ENCODE data around the gene TAT. TPM values are rescaled to one million over a fixed set of nuclear protein-coding genes. Genes with fewer than 3 reads are reported as not detected.

Gene TAT
- polyA plus RNA-seq, 1 donor (not counting 4 experiments of a cell fraction or from before 2014, with no cell fraction given), result not detected

GRCh38 chr16:71559855-71560254, 17.0 kb downstream of the TAT start:
- Histone ChIP-seq H3K27ac (ENCODE audit: control insufficient read depth, insufficient read depth, low read length) (no peak overlapping the region), H3K9ac (ENCODE audit: control insufficient read depth, extremely low read depth, insufficient read depth, low read length) (no peak overlapping the region), H3K27me3 (ENCODE audit: control insufficient read depth, extremely low read depth, insufficient read depth, low read length) (no peaks in the 10 kb centered on the region), H4K20me1 (ENCODE audit: control insufficient read depth, extremely low read depth, insufficient read depth, low read length) (no peaks in the 10 kb centered on the region), H3K4me2 (ENCODE audit: control insufficient read depth, extremely low read depth, insufficient read depth, low read depth, low read length) (no peak overlapping the region), H2AFZ (ENCODE audit: control insufficient read depth, low read length) (no peak overlapping the region), H3K79me2 (ENCODE audit: control insufficient read depth, insufficient read depth, low read length) (no peaks in the 10 kb centered on the region), H3K36me3 (ENCODE audit: control insufficient read depth in 2 of 2, extremely low read depth in 1 of 2, insufficient read depth in 2 of 2, low read length in 2 of 2) (no peaks in the 10 kb centered on the region), H3K4me1 (ENCODE audit: control insufficient read depth, extremely low read depth, insufficient read depth, low read length) (peaks cover 5% of the 10 kb centered on the region), H3K4me3 (ENCODE audit: control insufficient read depth in 2 of 3, extremely low read depth in 1 of 3, insufficient read depth in 2 of 3, low read depth in 1 of 3, low read length in 3 of 3) (no peak overlapping the region), H3K9me3 (ENCODE audit: control insufficient read depth, low read depth, low read length) (no peaks in the 10 kb centered on the region), H3K9me1 (ENCODE audit: control insufficient read depth, extremely low read depth, insufficient read depth, low read length) (no peaks in the 10 kb centered on the region)
- dilution Hi-C loops (cut with MboI; ENCODE audit: extremely low pct_ligation_motif_present, low sequenced_read_pairs), result no loop called here
- no peak for TF ChIP-seq EZH2 (IDR thresholded peaks at IDR 0.05; ENCODE audit: low read length)
- no peak for TF ChIP-seq CTCF (optimal IDR thresholded peaks at IDR 0.05 in 1 of 3, IDR thresholded peaks at IDR 0.05 in 1 of 3, conservative IDR thresholded peaks at IDR 0.05 in 1 of 3; ENCODE audit: extremely low read depth in 1 of 3, insufficient read depth in 2 of 3, low read length in 3 of 3)
- FAIRE-seq (no peak), DNase-seq (ENCODE audit: low read depth, low spot score) (no peak)

GRCh38 chr16:71557954-71558582, 18.8 kb downstream of the TAT start:
- FAIRE-seq (no peak), DNase-seq (ENCODE audit: low read depth, low spot score) (no peak)
- Histone ChIP-seq H3K4me2 (ENCODE audit: control insufficient read depth, extremely low read depth, insufficient read depth, low read depth, low read length) (no peak overlapping the region), H3K9ac (ENCODE audit: control insufficient read depth, extremely low read depth, insufficient read depth, low read length) (no peak overlapping the region), H4K20me1 (ENCODE audit: control insufficient read depth, extremely low read depth, insufficient read depth, low read length) (no peaks in the 10 kb centered on the region), H3K9me3 (ENCODE audit: control insufficient read depth, low read depth, low read length) (no peaks in the 10 kb centered on the region), H3K79me2 (ENCODE audit: control insufficient read depth, insufficient read depth, low read length) (no peaks in the 10 kb centered on the region), H3K27ac (ENCODE audit: control insufficient read depth, insufficient read depth, low read length) (no peak overlapping the region), H3K9me1 (ENCODE audit: control insufficient read depth, extremely low read depth, insufficient read depth, low read length) (no peaks in the 10 kb centered on the region), H3K36me3 (ENCODE audit: control insufficient read depth in 2 of 2, extremely low read depth in 1 of 2, insufficient read depth in 2 of 2, low read length in 2 of 2) (no peaks in the 10 kb centered on the region), H2AFZ (ENCODE audit: control insufficient read depth, low read length) (no peak overlapping the region), H3K27me3 (ENCODE audit: control insufficient read depth, extremely low read depth, insufficient read depth, low read length) (no peaks in the 10 kb centered on the region), H3K4me1 (ENCODE audit: control insufficient read depth, extremely low read depth, insufficient read depth, low read length) (no peaks in the 10 kb centered on the region), H3K4me3 (ENCODE audit: control insufficient read depth in 2 of 3, extremely low read depth in 1 of 3, insufficient read depth in 2 of 3, low read depth in 1 of 3, low read length in 3 of 3) (no peak overlapping the region)
- dilution Hi-C loops (cut with MboI; ENCODE audit: extremely low pct_ligation_motif_present, low sequenced_read_pairs), result no loop called here
- TF ChIP-seq EZH2 (IDR thresholded peaks at IDR 0.05; ENCODE audit: low read length), result no peak
- no peak for TF ChIP-seq CTCF (optimal IDR thresholded peaks at IDR 0.05 in 1 of 3, IDR thresholded peaks at IDR 0.05 in 1 of 3, conservative IDR thresholded peaks at IDR 0.05 in 1 of 3; ENCODE audit: extremely low read depth in 1 of 3, insufficient read depth in 2 of 3, low read length in 3 of 3)
